GM12864 (cell line): Measurements from ENCODE around the gene PARD6G.

Source experiments
- DNase-seq: peaks from one replicate; pipeline ENCODE4 v3.0.0-alpha.2; 2011; ENCODE audit warnings: low read depth
- H3K4me3 ChIP-seq: 2 replicates; pipeline ENCODE4 v1.5.1; 2011; ENCODE audit warnings: mild to moderate bottlenecking, low read depth, low read length, control low read depth
- CTCF ChIP-seq: IDR thresholded peaks from 2 replicates; pipeline ENCODE4 v1.5.1; 2011; ENCODE audit warnings: low read depth, mild to moderate bottlenecking, moderate library complexity, low read length, control low read depth, inconsistent platforms; ENCODE audit errors: missing control alignments

PARD6G gene

GRCh38 chr18:80130555-80130954, 116.8 kb downstream of the PARD6G start:
- TF ChIP-seq CTCF: no peak
- no peak for DNase-seq

GRCh38 chr18:80129672-80130367, 117.5 kb downstream of the PARD6G start:
- DNase-seq: no peak
- TF ChIP-seq CTCF: no peak
- no peak overlapping the region for H3K4me3 ChIP-seq

More at GRCh38 chr18:80130555-80130954, 116.8 kb downstream of the PARD6G start:
- no peak overlapping the region for H3K4me3 ChIP-seq

GRCh38 chr18:80127635-80128034, 119.7 kb downstream of the PARD6G start:
- H3K4me3 ChIP-seq: no peak overlapping the region
- no peak for TF ChIP-seq CTCF
- DNase-seq: no peak

- no peak for TF ChIP-seq CTCF
- DNase-seq: no peak
- no peak overlapping the region for H3K4me3 ChIP-seq
Observed at GRCh38 chr18:80126797-80127196, 120.5 kb downstream of the PARD6G start.

- no peak overlapping the region for H3K4me3 ChIP-seq
- DNase-seq: no peak
- TF ChIP-seq CTCF: no peak
Observed at GRCh38 chr18:80124131-80124530, 123.2 kb downstream of the PARD6G start.

- no peak for DNase-seq
- H3K4me3 ChIP-seq: no peak overlapping the region
- no peak for TF ChIP-seq CTCF
Observed at GRCh38 chr18:80120932-80121331, 126.4 kb downstream of the PARD6G start.

GRCh38 chr18:80119111-80119510, 128.2 kb downstream of the PARD6G start:
- no peak for DNase-seq
- no peak overlapping the region for H3K4me3 ChIP-seq
- TF ChIP-seq CTCF: no peak
